SW480 (cell line): ENCODE data around the gene NUDC.
"Not testable (repeated sequence)": the region's sequence is repeated elsewhere in the genome, so short reads cannot be mapped to it uniquely, and the experiment has no call there.

Experiments used
- DNase-seq: peaks from one replicate; pipeline ENCODE4 v3.0.0-alpha.2; 2016; ENCODE audit warnings: low spot score

NUDC gene

GRCh38 chr1:26921540-26922430 lies at the start of gene NUDC:
Gene NUDC, plus strand, starts transcription at chr1:26921743. Its CDS starts 106 bp downstream, at chr1:26921849.
- peak; percentile 92 for DNase-seq

GRCh38 chr1:26873097-26873496 lies 48.4 kb upstream of the NUDC start:
- not testable (repeated sequence) for DNase-seq

GRCh38 chr1:26874896-26875295 lies 46.6 kb upstream of the NUDC start:
- DNase-seq, result no peak

- DNase-seq, result peak; percentile 18
Measured at GRCh38 chr1:26877326-26877725, 44.2 kb upstream of the NUDC start.

- DNase-seq, result no peak
Measured at GRCh38 chr1:26879793-26880192, 41.8 kb upstream of the NUDC start.

GRCh38 chr1:26881611-26882010 lies 39.9 kb upstream of the NUDC start:
- DNase-seq, result not testable (repeated sequence)

GRCh38 chr1:26882696-26883463 lies 38.7 kb upstream of the NUDC start:
- DNase-seq, result no peak

GRCh38 chr1:26887125-26887524 lies 34.4 kb upstream of the NUDC start:
- peak; percentile 28 for DNase-seq

GRCh38 chr1:26888231-26888630 lies 33.3 kb upstream of the NUDC start:
- DNase-seq, result no peak

- peak; percentile 69 for DNase-seq
Measured at GRCh38 chr1:26889551-26890466, 31.7 kb upstream of the NUDC start, which contains the start of gene GPN2. Gene GPN2, minus strand, starts transcription at chr1:26890283. Its CDS starts 187 bp downstream, at chr1:26890096.

GRCh38 chr1:26890467-26890796 lies 31.1 kb upstream of the NUDC start:
- DNase-seq, result no peak

- DNase-seq, result no peak
Measured at GRCh38 chr1:26894263-26894662, 27.3 kb upstream of the NUDC start.

GRCh38 chr1:26897351-26897750 lies 24.2 kb upstream of the NUDC start:
- DNase-seq, result no peak

GRCh38 chr1:26900001-26900814 lies 21.3 kb upstream of the NUDC start, which contains the start of gene GPATCH3:
Gene GPATCH3, minus strand, starts transcription at chr1:26900467. Its CDS starts 25 bp downstream, at chr1:26900442.
- DNase-seq, result peak; percentile 86

- no peak for DNase-seq
Measured at GRCh38 chr1:26900815-26901511, 20.6 kb upstream of the NUDC start.

GRCh38 chr1:26907071-26907917 lies 14.2 kb upstream of the NUDC start:
- DNase-seq, result peak; percentile 43

GRCh38 chr1:26909951-26910342 lies 11.6 kb upstream of the NUDC start:
- DNase-seq, result no peak

GRCh38 chr1:26910343-26911160 lies 11.0 kb upstream of the NUDC start:
- DNase-seq, result no peak
